DMS79 (cell line): ENCODE results near the gene UVSSA.

ENCODE experiments used
- DNase-seq: peaks from one replicate; lab custom pipeline; 2025; lab: John Stamatoyannopoulos, UW

The UVSSA gene

DNA sequence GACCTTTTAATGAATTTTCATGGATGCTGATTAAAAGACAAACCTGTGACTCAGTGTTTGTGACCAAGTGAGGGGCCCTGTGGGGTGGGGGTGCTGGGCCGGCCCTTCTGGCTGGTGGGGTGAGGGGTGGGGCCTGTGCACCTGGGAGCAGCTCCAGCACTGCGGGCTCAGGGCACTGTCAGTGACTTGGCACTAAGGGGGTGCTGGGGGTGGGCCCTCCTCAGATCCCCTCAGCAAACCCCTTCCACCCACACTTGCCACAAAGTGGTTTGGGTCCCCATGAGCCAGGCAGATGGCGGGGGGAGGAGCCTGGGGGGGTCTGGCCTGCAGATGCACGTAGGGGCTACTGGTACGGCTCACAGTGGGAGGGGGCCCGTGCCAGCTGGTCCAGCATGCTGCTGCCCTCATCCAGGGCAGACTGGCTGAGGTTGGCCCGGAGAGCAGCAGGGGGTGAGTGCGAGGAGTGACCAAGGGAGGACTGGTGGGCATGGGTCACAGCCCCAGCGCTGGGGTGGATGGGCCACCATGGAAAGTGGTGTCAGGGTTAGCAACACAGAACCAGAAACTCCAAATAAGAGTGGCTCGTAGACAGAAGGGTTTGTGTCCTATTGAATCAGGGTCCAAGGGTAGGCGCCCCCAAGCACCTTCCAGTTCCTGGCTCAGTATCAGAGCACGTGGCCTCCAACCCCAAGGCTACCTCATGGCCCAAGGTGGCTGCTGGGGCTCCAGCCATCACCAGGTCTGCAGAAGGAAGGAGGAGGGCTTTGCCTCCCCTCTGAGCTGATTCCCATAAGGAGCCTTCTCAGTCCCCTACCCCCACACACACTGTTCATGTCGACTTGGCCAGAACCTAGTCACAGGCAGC is 49.2 kb downstream of the UVSSA start:
- DNase-seq: no peak

DNA sequence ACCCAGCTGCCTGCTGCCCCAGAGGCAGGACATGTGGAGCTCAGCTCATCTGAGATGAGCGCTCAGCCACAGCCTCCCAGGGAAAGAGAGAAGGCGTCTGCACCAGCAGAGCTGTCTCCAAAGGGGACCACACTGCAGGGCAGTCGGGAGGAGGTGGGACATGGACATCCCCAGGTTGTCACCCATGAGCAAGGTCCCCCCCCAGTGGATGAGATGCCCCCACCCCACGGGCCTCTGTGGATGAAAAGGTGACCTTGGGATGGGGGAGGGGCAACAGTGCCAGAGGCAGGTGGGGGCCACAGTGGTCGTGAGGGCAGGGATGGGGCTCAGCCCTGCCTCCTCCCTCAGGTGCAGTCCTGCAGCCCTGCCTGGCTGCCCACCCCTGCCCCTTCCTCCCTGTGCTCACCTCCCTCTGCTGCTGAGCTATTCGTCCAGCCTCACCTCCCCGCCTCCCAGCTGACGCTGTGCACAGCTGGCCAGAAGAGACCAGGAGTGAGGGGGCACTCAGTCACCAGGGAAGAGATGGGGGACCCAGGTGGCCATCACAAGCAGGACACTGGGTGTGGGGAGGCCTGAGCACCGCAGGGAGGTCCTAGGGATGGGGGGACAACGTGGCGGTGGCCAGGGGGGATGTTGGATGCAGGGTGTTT is 49.9 kb downstream of the UVSSA start:
- DNase-seq: no peak

GRCh38 chr4:1398681-1399507 is 51.9 kb downstream of the UVSSA start:
- DNase-seq: no peak

DNA sequence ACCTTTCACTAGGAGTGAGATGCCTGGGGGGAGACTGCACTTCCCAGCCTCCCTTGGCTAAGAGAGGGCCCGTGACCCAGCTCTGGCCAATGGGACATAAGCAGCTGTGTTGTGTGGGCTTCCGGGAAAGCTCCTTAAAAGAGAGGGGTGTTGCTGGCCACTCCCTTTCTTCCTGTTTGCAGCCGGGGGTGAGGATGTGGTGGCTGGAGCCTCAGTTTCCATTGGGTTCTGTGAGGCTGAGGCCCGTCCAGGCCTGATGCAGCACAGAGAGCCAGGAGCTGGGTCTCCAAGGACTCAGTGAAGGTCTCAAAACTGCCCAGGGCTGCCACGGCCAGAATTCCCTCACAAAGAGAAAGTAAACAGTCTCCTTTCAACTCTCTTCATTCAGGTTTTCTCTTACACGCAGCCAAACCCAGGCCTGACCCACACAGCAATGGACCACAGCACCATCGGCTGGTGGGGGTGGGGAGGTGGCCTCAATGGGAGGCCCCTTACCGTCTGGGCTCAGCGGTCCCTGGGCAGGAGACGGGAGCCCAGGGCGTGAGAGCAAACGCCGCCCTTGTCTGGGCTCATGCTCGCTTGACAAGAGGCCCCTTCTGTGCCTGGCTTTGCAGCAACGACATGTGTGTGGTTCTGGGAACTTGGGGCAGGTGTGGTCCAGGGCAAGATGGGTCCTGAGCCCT is 52.6 kb downstream of the UVSSA start:
- no peak for DNase-seq

DNA sequence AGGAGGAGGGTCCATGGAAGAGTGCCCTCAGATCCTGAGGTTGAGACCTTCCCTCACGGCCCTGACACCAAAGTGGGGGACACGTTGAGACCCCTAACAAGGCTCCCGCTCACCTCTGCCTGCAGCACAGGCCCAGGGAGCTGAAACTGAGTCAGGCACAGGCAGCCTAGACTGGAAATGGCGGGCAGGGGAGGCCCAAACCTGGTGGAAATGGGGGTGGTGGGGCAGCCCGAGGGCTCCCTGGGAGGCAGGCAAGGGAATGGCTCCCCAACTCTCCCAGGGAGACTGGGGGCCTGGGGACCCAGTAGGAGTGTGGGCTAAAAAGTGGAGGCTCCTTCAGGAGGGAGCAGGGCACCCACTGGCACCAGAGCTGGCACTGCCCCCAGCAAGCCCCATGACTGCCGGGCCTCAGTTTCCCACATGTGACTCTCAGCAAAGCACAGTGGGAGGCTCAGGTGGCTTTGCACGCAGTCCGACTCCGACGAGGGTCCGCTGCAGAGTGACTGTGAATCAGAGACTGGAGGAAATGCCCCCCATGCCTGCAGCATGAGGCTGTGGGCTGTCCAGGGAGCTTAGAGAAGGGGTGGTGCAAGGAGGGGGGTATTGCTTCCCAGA is 53.3 kb downstream of the UVSSA start:
- DNase-seq: no peak

GRCh38 chr4:1400831-1401408 is 53.9 kb downstream of the UVSSA start:
- DNase-seq: no peak

DNA sequence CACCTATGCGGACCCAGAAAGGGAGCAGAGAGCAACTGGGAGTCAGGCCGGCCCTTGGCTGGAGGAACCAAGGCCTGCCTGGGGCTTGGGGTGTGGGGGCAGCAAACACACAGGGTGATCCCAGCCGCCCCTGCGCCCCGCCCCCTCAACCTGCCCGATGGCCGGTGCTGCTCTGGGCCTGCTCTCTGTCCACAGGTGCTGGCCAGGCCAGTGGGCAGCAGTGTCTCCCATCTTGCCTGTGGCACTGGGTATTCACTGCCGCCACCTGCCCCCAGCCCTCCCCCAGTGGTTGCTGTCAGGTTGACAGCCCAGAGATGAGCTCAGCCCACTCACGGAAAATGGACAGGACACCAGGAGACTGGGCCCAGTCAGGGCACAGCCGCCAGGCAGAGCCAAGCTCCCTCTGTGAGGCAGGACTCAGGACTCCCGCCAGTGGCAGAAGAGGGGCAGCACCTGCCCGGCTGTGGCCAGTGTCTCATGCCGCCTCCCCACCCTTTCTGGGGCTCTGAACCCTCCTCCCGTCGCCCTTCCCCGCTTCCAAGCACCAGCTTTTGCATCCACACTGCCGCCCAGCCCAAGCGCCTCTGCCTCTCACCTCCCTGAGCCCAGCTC is 54.5 kb downstream of the UVSSA start:
- DNase-seq: no peak

GRCh38 chr4:1402021-1402515 is 55.1 kb downstream of the UVSSA start:
- DNase-seq: no peak

- no peak for DNase-seq
Measured at GRCh38 chr4:1402516-1403091, 55.6 kb downstream of the UVSSA start.

GRCh38 chr4:1403177-1403583 is 56.2 kb downstream of the UVSSA start:
- no peak for DNase-seq

DNA sequence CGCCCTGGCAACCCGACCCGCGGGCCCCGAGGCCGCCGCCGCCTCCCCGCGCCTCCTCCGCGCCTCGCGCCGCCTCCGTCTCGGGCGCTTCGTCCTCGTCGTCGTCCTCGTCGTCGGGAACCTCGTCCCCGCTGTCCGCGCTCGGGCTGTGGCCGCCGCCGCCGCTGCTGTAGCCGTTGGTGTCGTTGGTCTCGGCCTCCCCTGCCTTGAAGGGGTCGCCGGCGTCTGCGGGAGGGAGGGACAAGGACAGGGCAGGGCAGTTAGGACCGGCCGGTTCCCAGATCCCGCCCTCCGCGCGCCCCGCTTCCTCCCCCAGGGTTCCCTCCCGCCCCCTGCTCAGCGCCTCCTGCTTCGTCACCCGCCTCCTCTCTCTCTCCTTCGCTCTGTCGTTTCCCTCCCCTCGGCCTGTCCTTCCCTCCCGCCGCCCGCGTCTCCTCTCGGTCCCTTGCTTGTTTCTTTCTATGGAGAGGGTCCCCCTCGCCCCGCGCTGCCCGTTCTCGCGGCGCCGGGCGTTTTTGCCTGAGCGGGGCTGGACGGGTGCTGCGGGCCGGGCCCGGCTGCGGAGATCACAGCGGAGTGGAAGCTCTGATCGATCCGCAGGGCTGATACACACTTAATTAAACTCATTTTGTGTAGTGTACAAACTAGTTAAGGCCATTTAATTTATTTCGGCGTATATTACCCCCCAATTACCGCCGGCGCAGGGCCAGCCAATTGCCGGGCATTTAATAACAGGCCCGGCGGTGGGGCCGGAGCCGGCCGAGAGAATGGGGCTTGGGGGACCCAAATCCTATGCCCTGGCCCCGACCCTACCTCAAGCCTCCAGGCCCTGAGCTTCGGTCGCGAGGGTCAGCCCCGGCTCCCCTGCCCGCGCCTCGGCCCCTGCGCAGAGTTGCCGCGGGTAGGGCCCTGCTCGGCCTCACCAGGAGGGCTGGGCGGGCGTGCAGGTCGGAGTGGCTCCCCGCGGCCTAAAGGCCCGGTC is 56.9 kb downstream of the UVSSA start:
- no peak for DNase-seq

GRCh38 chr4:1404573-1405253 is 57.7 kb downstream of the UVSSA start:
- DNase-seq: no peak

DNA sequence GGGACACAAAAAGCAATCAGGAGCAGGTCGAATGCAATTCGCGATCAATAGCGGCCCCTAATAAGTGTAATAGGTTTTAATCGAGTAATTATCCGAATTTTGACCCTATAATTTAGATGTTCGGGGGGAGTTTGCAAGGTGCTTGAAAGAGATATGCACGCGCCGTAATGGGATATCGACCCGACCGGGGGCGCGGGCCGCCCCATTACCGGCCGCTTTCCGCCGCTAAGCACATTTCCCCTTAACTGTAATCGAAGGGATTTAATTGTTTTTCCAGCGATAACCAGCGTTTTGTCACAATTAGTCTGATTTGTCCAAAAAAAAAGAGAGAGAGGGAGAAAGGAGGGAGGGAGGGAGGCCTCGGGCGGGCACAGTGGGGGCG is 58.2 kb downstream of the UVSSA start:
- DNase-seq: no peak

DNA sequence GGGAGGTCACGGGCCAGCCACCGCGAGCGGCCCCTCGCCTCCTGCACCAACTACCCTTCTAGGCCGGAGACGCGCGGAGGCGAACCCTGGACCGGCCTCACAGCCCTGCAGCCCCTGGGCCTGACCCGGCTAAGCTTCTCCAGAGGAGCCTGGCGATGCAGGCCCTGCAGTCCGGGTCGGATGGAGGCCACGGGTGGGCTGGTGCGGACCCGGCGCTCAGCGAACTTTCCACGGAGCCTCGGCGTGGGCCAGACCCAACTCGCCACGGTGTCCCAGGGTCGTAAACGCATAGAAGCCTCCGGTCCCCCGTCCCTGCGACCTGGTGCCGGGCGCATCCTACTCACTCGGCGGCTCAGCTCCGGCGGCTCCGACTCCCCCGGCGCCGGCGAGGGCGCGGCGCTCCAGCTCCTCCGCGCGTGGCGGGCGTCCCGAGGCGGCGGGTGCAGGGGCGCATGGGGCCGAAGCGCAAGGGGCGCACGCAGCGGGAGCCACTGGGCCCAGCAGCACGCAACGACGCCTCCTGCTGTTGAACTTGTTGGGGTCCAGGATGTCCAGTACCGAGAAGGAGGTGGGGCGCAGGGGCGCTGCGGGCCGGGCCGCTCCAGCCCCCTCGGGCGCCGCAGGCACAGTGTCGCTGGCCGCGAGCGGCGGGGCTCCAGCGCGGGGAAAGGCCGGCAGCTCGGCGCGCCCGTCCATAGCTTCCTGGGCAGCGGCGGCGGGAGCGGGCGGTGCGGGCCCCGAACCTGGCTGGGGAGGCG is 58.8 kb downstream of the UVSSA start:
- no peak for DNase-seq

DNA sequence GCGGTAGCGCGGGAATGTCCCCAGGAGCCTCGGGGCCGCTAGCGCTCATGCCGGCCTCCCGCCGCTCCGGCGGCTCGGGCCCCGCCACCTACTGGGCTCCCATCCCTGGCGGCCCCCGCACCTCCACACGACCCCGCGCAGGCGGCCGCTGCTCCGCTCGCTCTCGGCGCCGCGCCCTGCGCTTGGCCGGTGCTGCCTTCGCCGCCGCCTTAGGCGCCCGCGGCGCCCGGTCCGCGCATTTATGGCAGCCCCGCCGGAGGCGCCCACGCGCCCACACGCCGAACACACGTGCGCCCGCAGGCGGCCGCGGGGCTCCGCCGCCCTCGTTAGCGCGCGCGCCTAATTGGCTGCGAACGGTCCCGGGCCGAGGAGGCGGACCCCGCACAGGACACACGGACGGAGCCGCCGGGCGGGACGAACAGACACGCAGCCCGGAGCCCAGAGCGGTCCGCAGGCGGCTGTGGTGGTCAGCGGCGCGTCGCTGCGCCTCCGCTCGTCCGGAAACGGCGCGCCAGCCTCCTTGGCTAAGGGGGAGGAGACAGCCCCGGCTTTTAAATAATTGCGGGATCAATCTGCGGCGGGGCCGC is 59.5 kb downstream of the UVSSA start, which contains the start of gene NKX1-1:
Gene NKX1-1 (minus strand): TSS at position 49 of the 587 bp plus-strand sequence. CDS start 0 bp downstream, at position 49.
- no peak for DNase-seq

GRCh38 chr4:1406981-1407656 is 60.1 kb downstream of the UVSSA start:
- DNase-seq: no peak
